Measurements from ENCODE around the gene SLC1A7.
"Not testable (repeated sequence)": the region's sequence is repeated elsewhere in the genome, so short reads cannot be mapped to it uniquely, and the experiment has no call there.

SLC1A7 gene

DNA sequence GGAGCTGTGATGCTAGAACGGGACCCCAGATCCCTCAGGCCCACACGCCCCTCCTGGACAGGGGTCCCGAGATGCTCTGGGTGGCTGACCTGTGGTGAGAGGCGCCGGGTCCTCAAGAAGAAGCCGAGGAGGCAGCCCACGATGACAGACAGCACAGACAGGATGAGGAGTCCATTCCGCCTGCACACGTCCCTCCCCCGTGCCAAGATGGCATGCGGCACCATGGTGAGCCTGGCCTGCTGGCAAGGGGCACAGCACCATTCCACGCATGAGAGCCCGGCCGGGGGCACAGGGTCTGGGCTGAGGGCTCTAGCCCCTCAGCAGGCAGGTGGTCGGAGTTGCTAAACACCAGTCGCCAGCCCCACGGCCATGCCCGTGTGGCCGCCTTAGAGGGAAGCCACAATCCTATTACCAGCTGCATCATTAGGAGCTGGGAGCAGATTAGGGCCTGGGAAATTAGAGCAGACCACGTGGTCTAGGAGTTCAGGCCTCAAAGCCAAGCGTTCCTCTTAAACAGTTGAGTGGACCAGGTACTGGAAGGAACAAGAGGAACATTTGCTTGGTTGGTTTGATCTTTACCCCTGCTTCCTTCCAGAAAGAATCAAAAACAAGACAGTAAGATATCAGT is at the start of gene SLC1A7:
TSS of gene SLC1A7 (minus strand) at position 413 of the 628 bp plus-strand sequence. CDS start at position 224, 189 bp downstream.
- no peak for DNase-seq

GRCh38 chr1:53190210-53190611 is 47.8 kb upstream of the SLC1A7 start:
- no peak for DNase-seq

DNA sequence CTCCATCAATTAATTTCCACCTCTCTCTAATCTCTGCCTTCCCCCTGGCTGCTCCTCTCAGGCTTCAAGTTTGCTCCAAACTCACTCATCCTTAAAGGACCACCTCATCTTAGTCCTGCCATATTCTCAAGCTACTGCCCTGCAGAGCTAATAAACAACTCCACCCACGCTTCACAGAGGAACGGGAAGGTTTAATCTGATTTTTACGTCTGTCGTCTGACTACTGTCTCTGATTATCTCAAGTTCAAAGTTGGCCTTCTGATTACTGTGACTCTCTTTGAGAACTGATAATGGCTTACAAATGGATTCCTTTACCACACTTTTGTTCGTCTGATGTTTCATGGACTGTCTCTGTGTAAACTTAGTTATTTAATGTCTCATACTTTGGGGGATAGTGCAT is 46.6 kb upstream of the SLC1A7 start:
- DNase-seq = no peak

GRCh38 chr1:53188099-53188498 is 45.7 kb upstream of the SLC1A7 start:
- no peak for DNase-seq

DNA sequence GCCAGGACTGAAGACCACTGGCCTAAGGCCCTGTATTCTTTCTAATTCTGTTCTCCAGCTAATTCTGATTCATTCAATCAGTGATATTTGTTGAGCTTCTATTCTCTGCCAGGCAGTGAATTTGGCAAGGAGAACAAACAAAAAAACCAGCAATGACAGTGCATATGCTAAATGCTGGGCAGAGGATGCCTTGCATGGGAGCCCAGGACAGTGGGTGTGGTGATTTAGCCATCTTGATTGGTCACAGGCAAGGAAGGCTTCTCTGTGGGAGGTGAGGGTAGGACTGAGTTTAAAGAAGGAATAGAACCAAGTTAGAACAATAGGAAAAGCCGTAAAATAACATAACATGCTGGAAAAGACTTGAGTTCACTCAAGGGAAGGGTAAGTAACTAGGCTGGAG is 45.0 kb upstream of the SLC1A7 start:
- DNase-seq = no peak

DNA sequence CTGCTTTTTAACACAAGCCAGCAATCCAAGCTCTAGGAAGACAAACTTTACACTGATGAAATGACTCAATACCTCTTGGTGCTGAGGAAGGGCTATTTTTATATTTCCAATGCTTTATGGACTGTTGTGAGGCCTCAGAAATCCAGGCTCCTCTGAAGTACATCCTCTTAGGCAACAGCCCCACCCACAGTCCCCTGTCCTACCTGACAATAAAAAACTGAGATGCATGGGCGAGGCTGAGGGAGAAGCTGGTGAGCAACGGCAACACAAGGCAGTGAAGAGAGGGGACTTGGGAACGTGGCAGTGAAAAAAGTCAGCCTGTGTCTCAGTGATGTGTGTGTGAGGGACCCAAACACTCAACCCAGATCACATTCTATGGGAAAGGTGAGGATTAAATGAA is 44.1 kb upstream of the SLC1A7 start:
- no peak for DNase-seq

DNA sequence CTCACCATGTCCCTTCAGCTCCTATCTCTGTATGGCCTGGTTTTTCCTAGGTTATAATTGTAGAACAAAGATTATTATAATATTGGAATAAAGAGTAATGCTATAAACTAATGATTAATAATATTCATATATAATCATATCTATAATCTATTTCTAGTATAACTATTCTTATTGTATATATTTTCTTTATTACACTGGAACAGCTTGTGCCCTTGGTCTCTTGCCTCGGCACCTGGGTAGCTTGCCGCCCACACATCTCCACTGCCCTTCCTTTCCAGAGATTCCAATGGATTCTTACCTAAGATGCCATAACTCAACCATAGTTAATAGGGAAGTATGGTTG is 43.5 kb upstream of the SLC1A7 start:
- not testable (repeated sequence) for DNase-seq

DNA sequence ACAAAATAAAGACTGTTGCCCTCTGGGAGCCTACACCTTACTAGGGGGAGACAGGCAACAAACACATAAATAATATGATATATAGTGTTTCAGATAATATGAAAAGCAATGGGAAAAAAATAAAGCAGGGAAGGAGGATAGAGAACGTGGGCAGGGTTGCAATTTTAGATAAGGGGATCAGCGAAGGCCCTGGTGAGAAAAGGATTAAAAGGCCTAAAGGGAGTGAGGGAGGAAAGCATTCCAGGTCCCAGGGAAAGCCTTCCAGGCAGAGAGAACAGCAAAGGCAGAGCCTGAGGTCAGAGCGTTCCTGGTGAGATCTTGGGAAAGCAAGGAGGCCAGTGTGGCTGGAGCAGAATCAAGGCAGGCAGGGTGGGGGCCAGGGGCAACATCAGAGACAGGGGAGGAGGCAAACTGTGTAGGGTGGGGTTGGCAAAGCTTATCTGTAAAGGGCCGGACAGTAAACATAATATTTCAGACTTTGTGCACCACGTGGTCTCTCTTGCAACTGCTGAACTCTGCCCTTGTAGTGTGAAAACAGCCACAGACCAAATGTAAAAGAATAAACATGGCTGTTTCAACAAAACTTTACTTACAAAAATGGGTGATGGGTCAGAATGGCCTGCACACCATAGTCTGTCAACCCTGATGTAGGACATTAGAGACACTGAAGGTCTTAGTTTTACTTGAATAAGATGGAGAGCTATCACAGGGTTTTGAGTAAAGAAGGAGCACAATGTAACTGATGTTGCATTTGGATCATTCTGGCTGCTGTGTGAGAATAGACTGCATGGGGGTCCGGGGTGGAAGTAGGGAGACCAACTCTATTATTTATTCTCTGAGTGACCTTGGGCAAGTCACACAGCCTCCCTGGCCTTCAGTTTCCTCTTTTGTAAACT is 40.9 kb upstream of the SLC1A7 start:
- DNase-seq = no peak

DNA sequence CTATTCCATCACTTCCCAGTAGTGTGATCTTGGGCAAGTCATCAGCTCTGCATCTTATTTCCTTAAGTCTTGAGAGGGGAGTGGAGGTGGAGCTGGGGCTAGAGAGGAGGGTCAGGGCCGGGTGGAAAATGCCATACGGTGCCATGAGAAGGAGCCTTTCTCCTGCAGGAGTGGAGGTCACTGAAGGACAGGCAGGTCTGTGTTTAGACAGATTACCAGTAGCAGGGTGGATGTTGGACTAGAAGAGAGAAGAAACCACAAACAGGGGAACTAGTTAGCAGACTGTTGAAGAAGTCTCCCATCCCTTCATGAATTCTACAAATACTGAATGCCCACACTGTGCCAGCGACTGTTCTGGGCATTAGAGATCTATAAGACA is 40.3 kb upstream of the SLC1A7 start:
- no peak for DNase-seq

DNA sequence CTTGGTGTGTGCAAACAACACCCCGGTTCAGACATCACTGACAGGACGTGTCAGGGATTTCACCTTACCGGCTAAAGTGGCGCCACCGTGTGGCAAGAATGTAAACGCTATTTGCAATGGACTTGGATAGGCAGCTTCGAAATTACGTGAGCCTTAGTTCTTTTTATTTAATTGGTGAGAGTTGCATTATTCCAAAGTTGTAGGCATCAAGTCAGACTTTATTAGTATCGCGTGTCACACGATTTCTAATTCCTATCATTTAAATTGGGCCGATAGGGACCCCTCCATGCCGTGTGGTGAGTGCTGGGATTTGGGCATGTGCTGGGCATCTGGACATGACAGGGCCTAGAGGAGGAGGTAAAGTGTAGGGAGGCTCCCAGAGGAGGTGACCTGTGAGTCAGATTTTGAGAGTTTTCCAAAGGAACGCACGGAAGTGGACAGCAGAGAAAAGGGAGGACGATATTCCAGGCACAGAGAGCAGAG is 39.7 kb upstream of the SLC1A7 start:
- DNase-seq = peak; percentile 64 to 88

GRCh38 chr1:53180951-53181350 is 38.5 kb upstream of the SLC1A7 start:
- no peak for DNase-seq

DNA sequence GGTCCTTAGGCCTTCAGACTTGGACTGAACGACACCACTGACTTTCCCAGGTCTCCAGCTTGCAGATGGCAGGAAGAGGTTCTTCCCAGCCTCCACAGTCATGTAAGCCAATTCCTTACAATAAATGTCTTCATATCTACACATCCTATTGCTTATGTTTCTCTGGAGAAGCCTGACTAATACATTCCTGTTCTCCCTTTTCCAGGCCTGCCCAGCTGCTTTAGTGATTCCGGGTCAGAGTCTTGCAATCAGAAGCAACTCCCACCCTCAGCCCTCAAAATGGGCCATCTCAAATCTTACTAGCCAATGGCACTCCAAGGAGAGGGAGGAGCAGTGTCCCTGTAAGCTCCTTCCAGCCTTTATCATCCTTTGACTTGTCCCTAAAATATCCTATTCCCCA is 37.8 kb upstream of the SLC1A7 start:
- DNase-seq = no peak

GRCh38 chr1:53176452-53177208 is 34.2 kb upstream of the SLC1A7 start:
- no peak for DNase-seq

DNA sequence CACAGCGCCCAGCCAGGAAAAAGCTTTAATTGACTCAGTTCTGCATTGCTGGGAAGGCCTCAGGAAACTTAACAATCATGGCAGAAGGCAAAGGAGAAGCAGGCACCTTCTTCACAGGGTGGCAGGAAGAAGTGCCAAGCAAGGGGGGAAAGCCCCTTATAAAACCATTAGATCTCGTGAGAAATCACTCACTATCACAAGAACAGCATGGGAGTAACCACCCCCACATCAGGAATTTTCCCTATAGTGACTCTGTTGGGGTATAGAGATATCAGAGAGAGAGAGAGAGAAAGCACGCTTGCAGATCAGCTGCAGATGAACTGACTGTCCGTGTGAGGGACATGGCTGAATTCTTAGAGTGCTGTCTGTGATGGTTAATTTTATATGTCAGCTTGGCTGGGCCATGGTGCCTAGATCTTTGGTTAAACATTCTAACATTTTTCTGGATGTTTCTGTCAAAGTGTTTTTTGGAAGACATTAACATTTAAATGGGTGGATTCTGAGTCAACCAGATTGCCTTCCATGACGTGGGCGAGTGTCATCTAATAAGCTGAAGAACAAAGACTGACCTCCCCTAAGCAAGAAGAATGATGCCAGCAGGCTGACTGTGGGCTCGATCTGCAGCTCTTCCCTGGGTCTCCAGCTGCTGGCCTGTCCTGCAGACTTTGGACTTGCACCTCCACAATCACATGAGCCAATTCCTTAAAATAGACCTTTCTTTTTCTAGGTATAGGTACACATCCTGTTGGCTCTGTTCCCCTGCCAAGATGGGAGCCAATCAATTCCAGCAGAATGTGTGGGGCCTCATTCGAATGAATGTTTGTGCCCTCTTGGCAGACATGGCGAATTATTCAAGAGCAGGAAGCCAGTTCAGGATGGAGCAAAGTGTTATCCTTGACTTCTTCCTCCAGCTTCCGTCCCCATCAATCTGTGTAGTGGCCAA is 32.8 kb upstream of the SLC1A7 start:
- DNase-seq = no peak

DNA sequence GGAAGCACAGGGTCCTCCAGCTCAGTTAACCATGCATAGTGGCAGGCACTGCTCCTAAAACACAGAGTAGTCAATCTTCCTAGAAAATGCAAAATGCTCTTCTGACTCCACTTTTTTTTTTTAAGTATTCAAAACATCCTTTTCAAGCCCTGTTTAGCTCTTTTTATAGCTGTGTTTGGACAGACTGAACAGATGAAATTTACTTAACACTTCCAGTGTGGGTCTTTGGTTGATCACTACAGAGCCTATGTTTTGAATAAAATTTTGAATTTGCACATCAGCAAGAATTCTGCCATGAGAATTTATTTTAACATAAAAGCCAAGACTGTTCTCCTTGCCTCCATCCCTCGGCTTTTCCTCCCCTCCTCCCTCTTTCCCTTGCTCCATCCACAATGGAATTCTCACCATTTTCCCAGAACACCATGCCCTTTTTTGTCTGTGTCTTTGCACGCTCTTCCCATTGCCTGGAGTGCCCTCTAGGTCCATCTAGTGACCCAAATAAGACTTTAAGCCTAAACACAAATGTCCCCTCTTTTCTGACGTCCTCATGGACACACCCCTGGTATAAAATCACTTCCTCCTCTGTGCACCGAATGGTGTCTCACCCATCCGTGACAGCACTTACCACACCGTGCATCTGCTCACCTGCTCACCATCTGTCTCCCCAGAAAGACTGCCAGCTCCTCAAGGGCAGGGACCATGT is 30.1 kb upstream of the SLC1A7 start:
- DNase-seq = no peak

DNA sequence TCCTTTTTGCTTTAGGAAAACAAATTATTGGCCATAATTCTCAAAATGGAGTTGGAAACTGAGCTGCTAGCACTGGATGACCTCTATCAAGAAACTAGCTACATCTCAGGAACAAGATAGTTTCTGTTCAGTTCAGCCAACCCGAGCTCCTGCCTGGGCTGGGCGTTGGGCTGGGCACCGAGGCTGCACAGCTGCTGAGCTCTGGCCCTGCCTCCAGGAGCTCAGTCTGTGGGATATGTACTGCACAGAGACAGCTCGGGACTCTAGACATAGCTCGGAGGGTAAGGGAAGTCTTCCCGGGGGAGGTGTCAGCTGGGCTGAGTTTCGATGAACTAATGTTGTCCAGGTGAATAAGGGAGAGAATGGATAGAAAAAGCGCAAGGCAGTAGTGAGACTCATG is 24.5 kb upstream of the SLC1A7 start:
- DNase-seq = no peak

DNA sequence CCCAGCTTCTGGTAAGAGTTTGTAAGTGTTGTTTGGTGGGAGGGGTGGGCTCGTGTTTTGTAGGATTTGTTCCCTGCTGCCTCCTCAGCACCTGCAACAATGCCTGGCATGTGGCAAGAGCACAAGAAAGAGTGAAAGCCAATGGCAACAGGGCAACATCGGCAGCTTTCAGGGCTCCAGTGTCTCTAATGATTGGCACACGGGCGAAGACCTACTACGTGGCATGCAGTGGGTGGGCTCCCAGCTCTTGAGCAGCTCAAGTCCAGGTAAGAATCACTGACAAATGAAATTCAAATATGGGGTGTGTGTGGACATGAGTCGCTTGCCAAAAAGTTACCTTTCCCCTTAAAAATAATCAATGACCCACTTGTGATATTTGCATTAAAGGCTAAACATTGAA is 23.9 kb upstream of the SLC1A7 start:
- no peak for DNase-seq

GRCh38 chr1:53165408-53165961 is 23.0 kb upstream of the SLC1A7 start:
- no peak for DNase-seq

DNA sequence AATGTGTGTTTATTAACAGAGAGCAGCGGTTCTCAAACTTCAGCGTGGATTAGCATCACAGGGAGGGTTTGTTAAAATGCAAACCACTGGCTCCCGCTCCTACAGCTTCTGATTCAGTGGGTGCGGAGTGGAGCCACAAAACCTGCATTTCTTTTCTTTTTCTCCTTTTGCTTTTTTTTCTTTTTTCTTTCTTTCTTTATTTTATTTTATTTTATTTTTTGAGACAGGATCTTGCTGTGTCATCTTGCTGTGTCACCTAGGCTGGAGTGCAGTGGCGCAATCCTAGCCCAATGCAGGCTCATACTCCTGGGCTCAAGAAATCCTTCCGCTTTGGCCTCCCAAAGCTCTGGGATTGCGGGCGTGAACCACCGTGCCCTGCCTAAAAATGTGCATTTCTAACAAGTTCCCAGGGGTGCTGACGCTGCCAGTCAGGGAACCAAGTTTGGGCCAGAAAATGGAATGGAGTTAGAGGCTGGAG is 20.9 kb upstream of the SLC1A7 start:
- no peak for DNase-seq

- no peak for DNase-seq
Observed at GRCh38 chr1:53162621-53163020, 20.2 kb upstream of the SLC1A7 start.

GRCh38 chr1:53160924-53161378 is 18.5 kb upstream of the SLC1A7 start:
- no peak for DNase-seq
